ENCODE results near the gene NR3C1. TPM values are rescaled to one million over a fixed set of nuclear protein-coding genes. Genes with fewer than 3 reads are reported as not detected.

Gene NR3C1
- total and polyA plus RNA-seq, 2 donors: 47.7 to 62.3 TPM

- no peak for DNase-seq (ENCODE audit: low read depth in 6 of 9, low spot score in 9 of 9)
- Histone ChIP-seq H3K36me3 (ENCODE audit: control insufficient read depth in 2 of 2, insufficient read depth in 2 of 2, low read length in 1 of 2) (peaks cover 0 to 4% of the 10 kb centered on the region in 2 donors), H3K27ac (ENCODE audit: low read depth in 1 of 2, low read length in 1 of 2) (no peak overlapping the region), H3K27me3 (ENCODE audit: control insufficient read depth in 2 of 2, insufficient read depth in 1 of 2, low read length in 1 of 2) (no peaks in the 10 kb centered on the region), H3K4me3 (ENCODE audit: low read length in 2 of 2) (no peak overlapping the region), H3K9me3 (ENCODE audit: control insufficient read depth in 2 of 2, insufficient read depth in 1 of 2, low read length in 1 of 2) (no peaks in the 10 kb centered on the region), H3K4me1 (ENCODE audit: control insufficient read depth in 2 of 2, insufficient read depth in 2 of 2, low read length in 2 of 2) (peaks cover 2 to 20% of the 10 kb centered on the region in 2 donors)
- WGBS: 99% methylated on average over 2 of the region's 2 CpGs
Observed at GRCh38 chr5:143428738-143429420, 25.4 kb upstream of the NR3C1 start.

GRCh38 chr5:143428155-143428554 lies 24.7 kb upstream of the NR3C1 start:
- no peak for DNase-seq (ENCODE audit: low read depth in 6 of 9, low spot score in 9 of 9)
- Histone ChIP-seq H3K27me3 (ENCODE audit: control insufficient read depth in 2 of 2, insufficient read depth in 1 of 2, low read length in 1 of 2) (no peaks in the 10 kb centered on the region), H3K36me3 (ENCODE audit: control insufficient read depth in 2 of 2, insufficient read depth in 2 of 2, low read length in 1 of 2) (peaks cover 0 to 4% of the 10 kb centered on the region in 2 donors), H3K9me3 (ENCODE audit: control insufficient read depth in 2 of 2, insufficient read depth in 1 of 2, low read length in 1 of 2) (no peaks in the 10 kb centered on the region), H3K4me1 (ENCODE audit: control insufficient read depth in 2 of 2, insufficient read depth in 2 of 2, low read length in 2 of 2) (peaks cover 0 to 15% of the 10 kb centered on the region in 2 donors), H3K27ac (ENCODE audit: low read depth in 1 of 2, low read length in 1 of 2) (no peak overlapping the region), H3K4me3 (ENCODE audit: low read length in 2 of 2) (no peak overlapping the region)
- 96% methylated on average over 1 of the region's 1 CpG for WGBS

- Histone ChIP-seq H3K27me3 (ENCODE audit: control insufficient read depth in 2 of 2, insufficient read depth in 1 of 2, low read length in 1 of 2) (no peaks in the 10 kb centered on the region), H3K9me3 (ENCODE audit: control insufficient read depth in 2 of 2, insufficient read depth in 1 of 2, low read length in 1 of 2) (no peaks in the 10 kb centered on the region), H3K4me1 (ENCODE audit: control insufficient read depth in 2 of 2, insufficient read depth in 2 of 2, low read length in 2 of 2) (peaks cover 0 to 6% of the 10 kb centered on the region in 2 donors), H3K36me3 (ENCODE audit: control insufficient read depth in 2 of 2, insufficient read depth in 2 of 2, low read length in 1 of 2) (peaks cover 0 to 4% of the 10 kb centered on the region in 2 donors), H3K4me3 (ENCODE audit: low read length in 2 of 2) (no peak overlapping the region), H3K27ac (ENCODE audit: low read depth in 1 of 2, low read length in 1 of 2) (no peak overlapping the region)
- DNase-seq (ENCODE audit: low read depth in 6 of 9, low spot score in 9 of 9): no peak
- 98% methylated on average over 3 of the region's 3 CpGs for WGBS
Observed at GRCh38 chr5:143427122-143427735, 23.7 kb upstream of the NR3C1 start.

DNA sequence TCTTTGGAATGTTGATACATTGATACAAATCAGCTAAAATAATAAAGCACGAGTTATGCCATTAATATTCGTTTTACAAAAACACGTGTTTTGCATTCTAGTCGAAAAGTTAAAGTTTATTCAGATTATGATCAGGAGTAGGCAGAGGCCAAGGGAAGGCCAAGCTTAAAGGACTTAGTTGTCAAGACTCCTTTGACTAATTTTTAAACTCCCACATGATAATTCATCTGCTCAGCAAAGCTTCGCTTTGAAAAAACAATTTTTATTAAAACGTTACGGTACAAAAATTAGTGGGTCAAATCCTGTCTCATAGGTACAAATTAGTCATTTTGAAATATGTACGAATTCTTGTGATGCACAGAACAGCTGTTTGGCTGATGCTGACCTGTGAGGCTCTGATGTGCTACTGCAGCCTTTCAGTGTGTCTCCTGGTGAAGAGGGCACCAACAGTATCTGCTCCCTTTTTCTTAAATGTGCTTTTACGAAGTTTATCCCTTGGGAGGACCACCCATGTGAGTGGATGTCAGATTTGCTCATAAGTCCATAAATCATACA lies 23.0 kb upstream of the NR3C1 start:
- H3K9me3 ChIP-seq (ENCODE audit: control insufficient read depth in 2 of 2, insufficient read depth in 1 of 2, low read length in 1 of 2): no peaks in the 10 kb centered on the region

GRCh38 chr5:143425835-143426234 lies 22.3 kb upstream of the NR3C1 start:
- no peaks in the 10 kb centered on the region for H3K9me3 ChIP-seq (ENCODE audit: control insufficient read depth in 2 of 2, insufficient read depth in 1 of 2, low read length in 1 of 2)
- no peak overlapping the region for H3K4me3 ChIP-seq (ENCODE audit: low read length in 2 of 2)
- H3K27me3 ChIP-seq (ENCODE audit: control insufficient read depth in 2 of 2, insufficient read depth in 1 of 2, low read length in 1 of 2): no peaks in the 10 kb centered on the region
- 97% methylated on average over 3 of the region's 3 CpGs for WGBS
- H3K4me1 ChIP-seq (ENCODE audit: control insufficient read depth in 2 of 2, insufficient read depth in 2 of 2, low read length in 2 of 2): no peaks in the 10 kb centered on the region
- peaks cover 0 to 4% of the 10 kb centered on the region in 2 donors for H3K36me3 ChIP-seq (ENCODE audit: control insufficient read depth in 2 of 2, insufficient read depth in 2 of 2, low read length in 1 of 2)
- no peak for DNase-seq (ENCODE audit: low read depth in 6 of 9, low spot score in 9 of 9)
- H3K27ac ChIP-seq (ENCODE audit: low read depth in 1 of 2, low read length in 1 of 2): no peak overlapping the region

More for the DNA sequence above, 23.0 kb upstream of the NR3C1 start:
- no peak overlapping the region for H3K27ac ChIP-seq (ENCODE audit: low read depth in 1 of 2, low read length in 1 of 2)
- H3K4me1 ChIP-seq (ENCODE audit: control insufficient read depth in 2 of 2, insufficient read depth in 2 of 2, low read length in 2 of 2): no peaks in the 10 kb centered on the region
- 97% methylated on average over 9 of the region's 9 CpGs for WGBS
- peaks cover 0 to 4% of the 10 kb centered on the region in 2 donors for H3K36me3 ChIP-seq (ENCODE audit: control insufficient read depth in 2 of 2, insufficient read depth in 2 of 2, low read length in 1 of 2)
- no peak for DNase-seq (ENCODE audit: low read depth in 6 of 9, low spot score in 9 of 9)
- H3K27me3 ChIP-seq (ENCODE audit: control insufficient read depth in 2 of 2, insufficient read depth in 1 of 2, low read length in 1 of 2): no peaks in the 10 kb centered on the region
- H3K4me3 ChIP-seq (ENCODE audit: low read length in 2 of 2): no peak overlapping the region

- WGBS: 90% methylated on average over 2 of the region's 2 CpGs
- DNase-seq (ENCODE audit: low read depth in 6 of 9, low spot score in 9 of 9): no peak
- Histone ChIP-seq H3K4me3 (ENCODE audit: low read length in 2 of 2) (no peak overlapping the region), H3K27me3 (ENCODE audit: control insufficient read depth in 2 of 2, insufficient read depth in 1 of 2, low read length in 1 of 2) (no peaks in the 10 kb centered on the region), H3K36me3 (ENCODE audit: control insufficient read depth in 2 of 2, insufficient read depth in 2 of 2, low read length in 1 of 2) (no peaks in the 10 kb centered on the region), H3K4me1 (ENCODE audit: control insufficient read depth in 2 of 2, insufficient read depth in 2 of 2, low read length in 2 of 2) (peaks cover 0 to 6% of the 10 kb centered on the region in 2 donors), H3K9me3 (ENCODE audit: control insufficient read depth in 2 of 2, insufficient read depth in 1 of 2, low read length in 1 of 2) (no peaks in the 10 kb centered on the region), H3K27ac (ENCODE audit: low read depth in 1 of 2, low read length in 1 of 2) (no peak overlapping the region)
Observed at GRCh38 chr5:143418140-143418866, 14.8 kb upstream of the NR3C1 start.

GRCh38 chr5:143417503-143418139 lies 14.1 kb upstream of the NR3C1 start:
- Histone ChIP-seq H3K9me3 (ENCODE audit: control insufficient read depth in 2 of 2, insufficient read depth in 1 of 2, low read length in 1 of 2) (no peaks in the 10 kb centered on the region), H3K27me3 (ENCODE audit: control insufficient read depth in 2 of 2, insufficient read depth in 1 of 2, low read length in 1 of 2) (no peaks in the 10 kb centered on the region), H3K36me3 (ENCODE audit: control insufficient read depth in 2 of 2, insufficient read depth in 2 of 2, low read length in 1 of 2) (no peaks in the 10 kb centered on the region), H3K4me1 (ENCODE audit: control insufficient read depth in 2 of 2, insufficient read depth in 2 of 2, low read length in 2 of 2) (peaks cover 0 to 7% of the 10 kb centered on the region in 2 donors), H3K4me3 (ENCODE audit: low read length in 2 of 2) (no peak overlapping the region), H3K27ac (ENCODE audit: low read depth in 1 of 2, low read length in 1 of 2) (no peak overlapping the region)
- DNase-seq (ENCODE audit: low read depth in 6 of 9, low spot score in 9 of 9): no peak
- 94% methylated on average over 4 of the region's 4 CpGs for WGBS

DNA sequence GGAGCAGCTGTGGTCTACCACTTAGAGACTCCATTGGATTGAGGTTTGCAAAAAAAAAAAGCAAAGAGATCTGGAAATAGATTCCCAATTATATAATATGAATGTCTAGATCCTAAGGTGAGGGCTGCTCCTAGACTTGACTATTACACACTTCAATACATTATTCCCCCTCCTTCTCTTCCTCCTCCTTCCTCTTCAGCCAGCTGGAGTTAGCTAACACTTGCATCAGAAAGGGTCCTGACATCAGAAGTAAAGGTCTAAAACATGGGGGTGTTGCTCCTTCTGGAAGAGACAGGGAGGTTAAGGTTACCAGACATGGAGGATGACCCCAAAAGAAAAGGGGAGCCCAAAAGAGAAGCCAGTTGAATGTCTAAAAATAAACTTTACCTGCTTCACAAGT lies 12.9 kb upstream of the NR3C1 start:
- Histone ChIP-seq H3K27me3 (ENCODE audit: control insufficient read depth in 2 of 2, insufficient read depth in 1 of 2, low read length in 1 of 2) (no peaks in the 10 kb centered on the region), H3K4me3 (ENCODE audit: low read length in 2 of 2) (no peak overlapping the region), H3K4me1 (ENCODE audit: control insufficient read depth in 2 of 2, insufficient read depth in 2 of 2, low read length in 2 of 2) (peaks cover 0 to 7% of the 10 kb centered on the region in 2 donors), H3K9me3 (ENCODE audit: control insufficient read depth in 2 of 2, insufficient read depth in 1 of 2, low read length in 1 of 2) (no peaks in the 10 kb centered on the region), H3K27ac (ENCODE audit: low read depth in 1 of 2, low read length in 1 of 2) (no peak overlapping the region), H3K36me3 (ENCODE audit: control insufficient read depth in 2 of 2, insufficient read depth in 2 of 2, low read length in 1 of 2) (no peaks in the 10 kb centered on the region)
- DNase-seq (ENCODE audit: low read depth in 6 of 9, low spot score in 9 of 9): no peak
